ENCODE data around the gene ABAT. TPM values are rescaled to one million over a fixed set of nuclear protein-coding genes. Genes with fewer than 3 reads are reported as not detected.
"Not testable (repeated sequence)": the region's sequence is repeated elsewhere in the genome, so short reads cannot be mapped to it uniquely, and the experiment has no call there.

ABAT gene
- total and polyA plus RNA-seq, 2 experiments from 2014 or later: 4.7 to 8.0 TPM

GRCh38 chr16:8777217-8777616 lies 102.8 kb downstream of the ABAT start:
- H3K27ac ChIP-seq: no peak overlapping the region
- no peaks in the 10 kb centered on the region; the same call in 1 of the 2 replicates for H3K36me3 ChIP-seq (ENCODE audit: low read depth)
- no peak overlapping the region for H2AFZ ChIP-seq
- H3K9ac ChIP-seq: no peak overlapping the region
- H3K79me2 ChIP-seq (ENCODE audit: insufficient read depth): no peaks in the 10 kb centered on the region
- no peak overlapping the region for H3K4me2 ChIP-seq (ENCODE audit: unreplicated experiment)
- no peaks in the 10 kb centered on the region for H3K9me2 ChIP-seq (ENCODE audit: insufficient read depth)
- no peak for DNase-seq
- TF ChIP-seq EZH2 (IDR thresholded peaks at IDR 0.05; ENCODE audit: insufficient read depth, poor library complexity, severe bottlenecking) (no peak), EZH2phosphoT487 (IDR thresholded peaks at IDR 0.05; ENCODE audit: insufficient read depth, low read depth) (no peak)
- H3K9me3 ChIP-seq (ENCODE audit: low read depth): no peaks in the 10 kb centered on the region
- no peaks in the 10 kb centered on the region for H3F3A ChIP-seq (ENCODE audit: insufficient read depth)
- H3K4me3 ChIP-seq: no peak overlapping the region
- in situ Hi-C loops (cut with MboI): no loop called here
- no peaks in the 10 kb centered on the region for H3K27me3 ChIP-seq (replicated peaks; ENCODE audit: insufficient read depth)
- 73 to 74% methylated on average over 7 of the region's 7 CpGs for WGBS, 2 experiments (ENCODE audit: low coverage in 1 of 2, low lambda C conversion rate in 2 of 2, missing lambda C conversion rate in 2 of 2)
- H3K4me1 ChIP-seq (ENCODE audit: insufficient read depth): no peaks in the 10 kb centered on the region
- H4K20me1 ChIP-seq (ENCODE audit: insufficient read depth): no peaks in the 10 kb centered on the region

GRCh38 chr16:8781797-8782196 lies 107.4 kb downstream of the ABAT start:
- no peaks in the 10 kb centered on the region for H3K9me3 ChIP-seq (ENCODE audit: low read depth)
- H3K9me2 ChIP-seq (ENCODE audit: insufficient read depth): no peaks in the 10 kb centered on the region
- H3K27me3 ChIP-seq (replicated peaks; ENCODE audit: insufficient read depth): no peaks in the 10 kb centered on the region
- H3F3A ChIP-seq (ENCODE audit: insufficient read depth): no peaks in the 10 kb centered on the region
- H3K36me3 ChIP-seq (ENCODE audit: low read depth): no peaks in the 10 kb centered on the region
- no peak for TF ChIP-seq EZH2 (IDR thresholded peaks at IDR 0.05; ENCODE audit: insufficient read depth, poor library complexity, severe bottlenecking)
- no peak for TF ChIP-seq EZH2phosphoT487 (IDR thresholded peaks at IDR 0.05; ENCODE audit: insufficient read depth, low read depth)
- no peak overlapping the region for H2AFZ ChIP-seq
- in situ Hi-C loops (cut with MboI): no loop called here
- no peaks in the 10 kb centered on the region for H4K20me1 ChIP-seq (ENCODE audit: insufficient read depth)
- H3K4me1 ChIP-seq (ENCODE audit: insufficient read depth): no peaks in the 10 kb centered on the region
- no peak for DNase-seq
- H3K27ac ChIP-seq: no peak overlapping the region
- H3K79me2 ChIP-seq (ENCODE audit: insufficient read depth): no peaks in the 10 kb centered on the region
- H3K9ac ChIP-seq: no peak overlapping the region
- H3K4me2 ChIP-seq (ENCODE audit: unreplicated experiment): no peak overlapping the region
- H3K4me3 ChIP-seq: no peak overlapping the region
- 88 to 89% methylated on average over 8 of the region's 8 CpGs for WGBS, 2 experiments (ENCODE audit: low coverage in 1 of 2, low lambda C conversion rate in 2 of 2, missing lambda C conversion rate in 2 of 2)

GRCh38 chr16:8782673-8783072 lies 108.3 kb downstream of the ABAT start:
- Histone ChIP-seq H4K20me1 (ENCODE audit: insufficient read depth) (no peaks in the 10 kb centered on the region), H3K27me3 (replicated peaks; ENCODE audit: insufficient read depth) (no peaks in the 10 kb centered on the region), H3K9ac (no peak overlapping the region), H2AFZ (no peak overlapping the region), H3K27ac (no peak overlapping the region), H3K4me2 (ENCODE audit: unreplicated experiment) (no peak overlapping the region), H3K4me3 (no peak overlapping the region), H3K36me3 (ENCODE audit: low read depth) (no peaks in the 10 kb centered on the region), H3K9me2 (ENCODE audit: insufficient read depth) (no peaks in the 10 kb centered on the region), H3K9me3 (ENCODE audit: low read depth) (no peaks in the 10 kb centered on the region), H3K4me1 (ENCODE audit: insufficient read depth) (no peaks in the 10 kb centered on the region), H3K79me2 (ENCODE audit: insufficient read depth) (no peaks in the 10 kb centered on the region), H3F3A (ENCODE audit: insufficient read depth) (no peaks in the 10 kb centered on the region)
- in situ Hi-C loops (cut with MboI): no loop called here
- no peak for TF ChIP-seq EZH2phosphoT487 (IDR thresholded peaks at IDR 0.05; ENCODE audit: insufficient read depth, low read depth)
- no peak for TF ChIP-seq EZH2 (IDR thresholded peaks at IDR 0.05; ENCODE audit: insufficient read depth, poor library complexity, severe bottlenecking)
- 63 to 65% methylated on average over 6 of the region's 6 CpGs for WGBS, 2 experiments (ENCODE audit: low coverage in 1 of 2, low lambda C conversion rate in 2 of 2, missing lambda C conversion rate in 2 of 2)
- no peak for DNase-seq

GRCh38 chr16:8785408-8785807 lies 111.0 kb downstream of the ABAT start:
- Histone ChIP-seq H3K4me3 (no peak overlapping the region), H3F3A (ENCODE audit: insufficient read depth) (no peaks in the 10 kb centered on the region), H3K27ac (no peak overlapping the region), H2AFZ (no peak overlapping the region), H3K4me2 (ENCODE audit: unreplicated experiment) (no peak overlapping the region), H3K36me3 (ENCODE audit: low read depth) (no peaks in the 10 kb centered on the region), H3K9me2 (ENCODE audit: insufficient read depth) (no peaks in the 10 kb centered on the region), H3K4me1 (ENCODE audit: insufficient read depth) (no peaks in the 10 kb centered on the region), H3K9ac (no peak overlapping the region), H4K20me1 (ENCODE audit: insufficient read depth) (no peaks in the 10 kb centered on the region), H3K79me2 (ENCODE audit: insufficient read depth) (no peaks in the 10 kb centered on the region), H3K9me3 (ENCODE audit: low read depth) (no peaks in the 10 kb centered on the region), H3K27me3 (replicated peaks; ENCODE audit: insufficient read depth) (no peaks in the 10 kb centered on the region)
- in situ Hi-C loops (cut with MboI): no loop called here
- no peak for DNase-seq
- no peak for TF ChIP-seq EZH2 (IDR thresholded peaks at IDR 0.05; ENCODE audit: insufficient read depth, poor library complexity, severe bottlenecking)
- TF ChIP-seq EZH2phosphoT487 (IDR thresholded peaks at IDR 0.05; ENCODE audit: insufficient read depth, low read depth): no peak
- 68 to 71% methylated on average over 6 of the region's 6 CpGs for WGBS, 2 experiments (ENCODE audit: low coverage in 1 of 2, low lambda C conversion rate in 2 of 2, missing lambda C conversion rate in 2 of 2)

GRCh38 chr16:8786316-8786715 lies 111.9 kb downstream of the ABAT start:
- H3K36me3 ChIP-seq (ENCODE audit: low read depth); H4K20me1 ChIP-seq (ENCODE audit: insufficient read depth); H3K27me3 ChIP-seq (replicated peaks; ENCODE audit: insufficient read depth); H3K9ac ChIP-seq; H3K4me3 ChIP-seq; H3F3A ChIP-seq (ENCODE audit: insufficient read depth); H3K79me2 ChIP-seq (ENCODE audit: insufficient read depth); H3K4me2 ChIP-seq (ENCODE audit: unreplicated experiment); H2AFZ ChIP-seq; H3K4me1 ChIP-seq (ENCODE audit: insufficient read depth); H3K9me3 ChIP-seq (ENCODE audit: low read depth); in situ Hi-C loops (cut with MboI); H3K9me2 ChIP-seq (ENCODE audit: insufficient read depth); DNase-seq; H3K27ac ChIP-seq: not testable (repeated sequence)
- WGBS, 2 experiments (ENCODE audit: low coverage in 1 of 2, low lambda C conversion rate in 2 of 2, missing lambda C conversion rate in 2 of 2): 81 to 84% methylated on average over 11 of the region's 11 CpGs
